IMR-90 (cell line): ENCODE measurements around the gene TRABD2A.

Experiments used
- BHLHE40 ChIP-seq: fragments of 150-350 bp; IDR thresholded peaks from 2 replicates; pipeline ENCODE4 v1.6.1; 2016; ENCODE audit warnings: mild to moderate bottlenecking, low read depth, low read length
- CEBPB ChIP-seq: IDR thresholded peaks from 2 replicates; pipeline ENCODE4 v1.6.1; 2012; ENCODE audit warnings: low read depth, low read length, improper control_type of control experiment
- CHD1 ChIP-seq: IDR thresholded peaks from 2 replicates; pipeline ENCODE4 v1.6.1; 2012; ENCODE audit warnings: low read depth, low read length, improper control_type of control experiment
- MAFK ChIP-seq: IDR thresholded peaks from 2 replicates; pipeline ENCODE4 v1.6.1; 2012; ENCODE audit warnings: low read depth, low read length, improper control_type of control experiment
- MAZ ChIP-seq: IDR thresholded peaks from 2 replicates; pipeline ENCODE4 v1.6.1; 2012; ENCODE audit warnings: low read depth, mild to moderate bottlenecking, low read length, improper control_type of control experiment, moderate library complexity, borderline replicate concordance
- POLR2A ChIP-seq: IDR thresholded peaks from 2 replicates; pipeline ENCODE4 v1.6.1; 2012; ENCODE audit warnings: mild to moderate bottlenecking, low read depth, low read length
- RAD21 ChIP-seq: IDR thresholded peaks from 2 replicates; pipeline ENCODE4 v1.6.1; 2012; ENCODE audit warnings: low read length, improper control_type of control experiment
- RCOR1 ChIP-seq: IDR thresholded peaks from 2 replicates; pipeline ENCODE4 v1.6.1; 2012; ENCODE audit warnings: mild to moderate bottlenecking, low read length, improper control_type of control experiment; ENCODE audit not compliant: insufficient replicate concordance
- RFX5 ChIP-seq: IDR thresholded peaks from 2 replicates; pipeline ENCODE4 v1.8.0; 2012; ENCODE audit warnings: low read depth, mild to moderate bottlenecking, low read length, moderate library complexity
- SMC3 ChIP-seq: fragments of 150-350 bp; IDR thresholded peaks from 2 replicates; pipeline ENCODE4 v1.6.1; 2016; ENCODE audit warnings: low read depth, mild to moderate bottlenecking, antibody characterized with exemption, low read length, moderate library complexity
- TF ChIP-seq, protein P1 (sequence below): conservative IDR thresholded peaks from 2 replicates; pipeline ENCODE4 v1.5.1; 2012; ENCODE audit warnings: mild to moderate bottlenecking, low read depth, low read length, improper control_type of control experiment
- TF ChIP-seq, protein P2 (sequence below): fragments of 150-350 bp; IDR thresholded peaks from 2 replicates; pipeline ENCODE4 v1.6.1; 2016; ENCODE audit warnings: low read depth, mild to moderate bottlenecking, low read length, moderate library complexity, borderline replicate concordance
- TF ChIP-seq, protein P3 (sequence below): fragments of 150-350 bp; IDR thresholded peaks from 2 replicates; pipeline ENCODE4 v1.6.1; 2017; ENCODE audit warnings: mild to moderate bottlenecking, antibody characterized with exemption, low read length, low read depth

GRCh38 chr2:84785950-84786349 lies 94.9 kb downstream of the TRABD2A start:
- TF ChIP-seq, protein P1, sequence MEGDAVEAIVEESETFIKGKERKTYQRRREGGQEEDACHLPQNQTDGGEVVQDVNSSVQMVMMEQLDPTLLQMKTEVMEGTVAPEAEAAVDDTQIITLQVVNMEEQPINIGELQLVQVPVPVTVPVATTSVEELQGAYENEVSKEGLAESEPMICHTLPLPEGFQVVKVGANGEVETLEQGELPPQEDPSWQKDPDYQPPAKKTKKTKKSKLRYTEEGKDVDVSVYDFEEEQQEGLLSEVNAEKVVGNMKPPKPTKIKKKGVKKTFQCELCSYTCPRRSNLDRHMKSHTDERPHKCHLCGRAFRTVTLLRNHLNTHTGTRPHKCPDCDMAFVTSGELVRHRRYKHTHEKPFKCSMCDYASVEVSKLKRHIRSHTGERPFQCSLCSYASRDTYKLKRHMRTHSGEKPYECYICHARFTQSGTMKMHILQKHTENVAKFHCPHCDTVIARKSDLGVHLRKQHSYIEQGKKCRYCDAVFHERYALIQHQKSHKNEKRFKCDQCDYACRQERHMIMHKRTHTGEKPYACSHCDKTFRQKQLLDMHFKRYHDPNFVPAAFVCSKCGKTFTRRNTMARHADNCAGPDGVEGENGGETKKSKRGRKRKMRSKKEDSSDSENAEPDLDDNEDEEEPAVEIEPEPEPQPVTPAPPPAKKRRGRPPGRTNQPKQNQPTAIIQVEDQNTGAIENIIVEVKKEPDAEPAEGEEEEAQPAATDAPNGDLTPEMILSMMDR, result no peak
- TF ChIP-seq MAFK (no peak), RFX5 (no peak), BHLHE40 (no peak), CHD1 (no peak), POLR2A (no peak), CEBPB (no peak), SMC3 (no peak), RCOR1 (no peak), RAD21 (no peak), MAZ (no peak)
- TF ChIP-seq, protein P2, sequence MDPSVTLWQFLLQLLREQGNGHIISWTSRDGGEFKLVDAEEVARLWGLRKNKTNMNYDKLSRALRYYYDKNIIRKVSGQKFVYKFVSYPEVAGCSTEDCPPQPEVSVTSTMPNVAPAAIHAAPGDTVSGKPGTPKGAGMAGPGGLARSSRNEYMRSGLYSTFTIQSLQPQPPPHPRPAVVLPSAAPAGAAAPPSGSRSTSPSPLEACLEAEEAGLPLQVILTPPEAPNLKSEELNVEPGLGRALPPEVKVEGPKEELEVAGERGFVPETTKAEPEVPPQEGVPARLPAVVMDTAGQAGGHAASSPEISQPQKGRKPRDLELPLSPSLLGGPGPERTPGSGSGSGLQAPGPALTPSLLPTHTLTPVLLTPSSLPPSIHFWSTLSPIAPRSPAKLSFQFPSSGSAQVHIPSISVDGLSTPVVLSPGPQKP, result no peak
- TF ChIP-seq, protein P3, sequence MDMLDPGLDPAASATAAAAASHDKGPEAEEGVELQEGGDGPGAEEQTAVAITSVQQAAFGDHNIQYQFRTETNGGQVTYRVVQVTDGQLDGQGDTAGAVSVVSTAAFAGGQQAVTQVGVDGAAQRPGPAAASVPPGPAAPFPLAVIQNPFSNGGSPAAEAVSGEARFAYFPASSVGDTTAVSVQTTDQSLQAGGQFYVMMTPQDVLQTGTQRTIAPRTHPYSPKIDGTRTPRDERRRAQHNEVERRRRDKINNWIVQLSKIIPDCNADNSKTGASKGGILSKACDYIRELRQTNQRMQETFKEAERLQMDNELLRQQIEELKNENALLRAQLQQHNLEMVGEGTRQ, result no peak
